Loucy (cell line): ENCODE data around the gene CFAP54.

Source experiments
- CTCF ChIP-seq: fragments of 200-600 bp; sonication (generic); conservative IDR thresholded peaks from 2 replicates; pipeline ENCODE4 v1.5.1; 2014; ENCODE audit warnings: mild to moderate bottlenecking, antibody characterized with exemption, low read length
- EZH2phosphoT487 ChIP-seq: fragments of 200-600 bp; IDR thresholded peaks from 2 replicates; pipeline ENCODE4 v1.6.1; 2018; ENCODE audit warnings: antibody characterized with exemption, mild to moderate bottlenecking, moderate library complexity, borderline replicate concordance

- TF ChIP-seq CTCF = no peak
- TF ChIP-seq EZH2phosphoT487 = no peak
These were observed 15.8 kb upstream of the CFAP54 start for GRCh38 chr12:96473394-96474093.
